ENCODE data around the gene TSSK2. TPM values are rescaled to one million over a fixed set of nuclear protein-coding genes. Genes with fewer than 3 reads are reported as not detected.

The TSSK2 gene
- total RNA-seq, 2 experiments from 2014 or later = not detected

DNA sequence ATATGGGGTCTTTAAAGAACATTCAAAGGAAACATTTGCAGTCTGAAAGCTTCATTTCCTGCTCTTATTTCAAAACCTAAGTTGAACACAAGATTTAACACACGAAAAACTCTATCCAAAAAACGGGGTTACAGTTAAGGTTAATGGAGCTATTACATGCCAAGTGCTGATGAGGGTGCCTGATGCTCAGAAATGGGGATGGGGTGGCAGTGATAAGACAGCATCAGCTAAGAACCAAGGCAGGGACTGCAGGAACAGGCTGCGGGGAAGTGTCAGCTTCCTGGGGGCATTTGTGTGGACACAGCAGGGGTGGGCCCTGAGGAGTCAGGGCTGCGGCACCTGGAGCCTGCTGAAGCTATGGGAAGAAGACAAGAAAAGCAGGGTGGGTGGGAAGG, 21.0 kb upstream of the TSSK2 start:
- Mint-ChIP-seq H3K27me3 (no peaks in the 10 kb centered on the region), H3K9me3 (ENCODE audit: low read depth) (no peaks in the 10 kb centered on the region), H3K36me3 (peaks cover 3% of the 10 kb centered on the region), H3K4me3 (peak overlapping the region; percentile 68), H3K27ac (peak overlapping the region; percentile 82), H3K4me1 (peaks cover 56% of the 10 kb centered on the region)
- no peak for DNase-seq
- CTCF ChIA-PET = interaction anchor here (0.9 to 1.4 kb wide), 3 partner anchors 35 to 469 kb away, joined by 3 to 4 read pairs (median 3); no protein-coding TSS in a partner anchor
- no peak for ATAC-seq

DNA sequence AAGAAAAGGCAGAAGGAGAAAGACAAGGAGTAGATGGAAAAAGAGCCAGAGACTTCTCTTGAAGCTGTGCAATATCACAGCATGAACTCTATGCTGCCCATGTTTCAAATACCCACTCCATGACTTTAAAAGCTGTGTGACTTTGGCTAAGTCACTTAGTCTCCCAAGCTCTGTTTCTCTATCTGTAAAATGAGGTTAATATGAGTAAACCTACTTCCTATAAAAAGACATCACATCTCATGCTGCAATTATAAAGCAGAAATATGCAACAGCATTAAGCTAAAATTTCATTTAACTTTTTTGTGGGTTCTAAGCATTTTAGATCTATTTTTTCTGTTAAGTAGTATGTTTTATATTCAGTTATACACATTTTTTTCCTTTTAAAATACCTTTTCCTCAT, 20.5 kb upstream of the TSSK2 start:
- Mint-ChIP-seq H3K27ac (peak overlapping the region; percentile 62), H3K36me3 (peaks cover 3% of the 10 kb centered on the region), H3K27me3 (no peaks in the 10 kb centered on the region), H3K4me3 (no peak overlapping the region), H3K9me3 (ENCODE audit: low read depth) (no peaks in the 10 kb centered on the region), H3K4me1 (peaks cover 56% of the 10 kb centered on the region)
- ATAC-seq (no peak), DNase-seq (no peak)
- CTCF ChIA-PET = interaction anchor here (0.8 to 1.4 kb wide), 4 partner anchors 34 to 468 kb away, joined by 3 to 4 read pairs (median 3); partner anchors contain the start of gene ESS2

- Mint-ChIP-seq H3K27me3 (no peaks in the 10 kb centered on the region), H3K36me3 (peaks cover 3% of the 10 kb centered on the region), H3K9me3 (ENCODE audit: low read depth) (no peaks in the 10 kb centered on the region), H3K27ac (peak overlapping the region; percentile 62), H3K4me3 (no peak overlapping the region), H3K4me1 (peaks cover 57% of the 10 kb centered on the region)
- no peak for DNase-seq
- no peak for ATAC-seq
- CTCF ChIA-PET = interaction anchor here (0.8 kb wide), 1 partner anchor 34 kb away, joined by 3 read pairs; the partner anchor contains the start of gene ESS2
Measured at GRCh38 chr22:19111140-19111539, 20.0 kb upstream of the TSSK2 start.

DNA sequence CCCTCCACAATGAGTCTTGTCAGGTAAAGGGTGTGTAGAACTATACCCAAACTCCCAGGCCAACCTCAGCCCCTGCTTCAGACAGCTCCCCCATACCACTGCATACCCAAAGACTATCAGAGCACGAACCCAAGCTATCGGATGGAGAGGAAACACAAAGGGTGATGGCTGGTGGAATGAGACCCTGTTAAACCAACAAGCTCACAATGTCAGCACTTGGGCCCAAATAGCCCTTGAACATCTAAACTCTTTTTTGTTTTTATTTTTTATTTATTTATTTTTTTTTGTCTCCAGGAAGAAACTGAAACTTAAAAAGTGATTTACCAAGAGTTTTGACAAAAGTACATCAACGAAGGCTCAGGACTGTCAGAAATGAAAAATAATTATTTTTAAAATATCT, 19.5 kb upstream of the TSSK2 start:
- no peak overlapping the region for H3K27ac Mint-ChIP-seq
- DNase-seq (no peak), ATAC-seq (no peak)
- peaks cover 56% of the 10 kb centered on the region for H3K4me1 Mint-ChIP-seq
- H3K4me3 Mint-ChIP-seq = no peak overlapping the region
- no peaks in the 10 kb centered on the region for H3K9me3 Mint-ChIP-seq (ENCODE audit: low read depth)
- CTCF ChIA-PET = interaction anchor here (0.8 kb wide), 1 partner anchor 33 kb away, joined by 3 read pairs; the partner anchor contains the start of gene ESS2
- H3K36me3 Mint-ChIP-seq = peaks cover 3% of the 10 kb centered on the region
- no peaks in the 10 kb centered on the region for H3K27me3 Mint-ChIP-seq

GRCh38 chr22:19113429-19113828, 17.7 kb upstream of the TSSK2 start:
- no peak overlapping the region for H3K27ac Mint-ChIP-seq
- ATAC-seq = no peak
- H3K9me3 Mint-ChIP-seq (ENCODE audit: low read depth) = no peaks in the 10 kb centered on the region
- peaks cover 57% of the 10 kb centered on the region for H3K4me1 Mint-ChIP-seq
- H3K36me3 Mint-ChIP-seq = peaks cover 2% of the 10 kb centered on the region
- no peak overlapping the region for H3K4me3 Mint-ChIP-seq
- no peak for DNase-seq
- no peaks in the 10 kb centered on the region for H3K27me3 Mint-ChIP-seq
- CTCF ChIA-PET = interaction anchor here (0.7 kb wide), 1 partner anchor 31 kb away, joined by 3 read pairs; the partner anchor contains the start of gene ESS2

GRCh38 chr22:19114984-19115552, 16.0 kb upstream of the TSSK2 start:
- DNase-seq (no peak), ATAC-seq (no peak)
- Mint-ChIP-seq H3K4me1 (peaks cover 54% of the 10 kb centered on the region), H3K27ac (no peak overlapping the region), H3K27me3 (no peaks in the 10 kb centered on the region), H3K4me3 (no peak overlapping the region), H3K36me3 (peaks cover 2% of the 10 kb centered on the region), H3K9me3 (ENCODE audit: low read depth) (no peaks in the 10 kb centered on the region)
- CTCF ChIA-PET = interaction anchor here (0.7 to 2.3 kb wide), 2 partner anchors 17 to 29 kb away, joined by 3 to 11 read pairs; partner anchors contain the start of gene ESS2

DNA sequence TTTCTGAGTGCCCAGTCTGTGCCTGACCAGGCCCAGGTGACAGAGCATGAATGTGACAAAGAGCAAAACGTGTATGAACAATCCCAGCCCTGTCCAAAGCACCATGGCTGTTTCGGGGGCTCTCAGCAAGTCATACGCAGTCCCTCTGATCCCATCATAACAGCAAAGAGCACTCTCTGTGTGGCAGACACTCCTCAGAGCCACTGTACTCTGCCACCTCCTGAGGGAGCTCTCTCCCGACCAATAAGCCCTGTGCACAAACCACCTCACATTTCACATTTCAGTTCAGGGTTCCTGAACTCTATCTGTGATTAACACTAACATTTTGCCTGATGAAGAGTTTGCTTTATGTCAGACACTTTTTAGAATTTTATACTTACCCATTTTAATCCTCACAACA, 15.5 kb upstream of the TSSK2 start:
- no peaks in the 10 kb centered on the region for H3K9me3 Mint-ChIP-seq (ENCODE audit: low read depth)
- peaks cover 56% of the 10 kb centered on the region for H3K4me1 Mint-ChIP-seq
- H3K36me3 Mint-ChIP-seq = peaks cover 2% of the 10 kb centered on the region
- H3K27me3 Mint-ChIP-seq = no peaks in the 10 kb centered on the region
- CTCF ChIA-PET = interaction anchor here (0.7 to 2.3 kb wide), 2 partner anchors 18 to 29 kb away, joined by 3 to 11 read pairs; partner anchors contain the start of gene ESS2
- ATAC-seq = peak; percentile 65
- DNase-seq = no peak
- H3K4me3 Mint-ChIP-seq = no peak overlapping the region
- no peak overlapping the region for H3K27ac Mint-ChIP-seq

DNA sequence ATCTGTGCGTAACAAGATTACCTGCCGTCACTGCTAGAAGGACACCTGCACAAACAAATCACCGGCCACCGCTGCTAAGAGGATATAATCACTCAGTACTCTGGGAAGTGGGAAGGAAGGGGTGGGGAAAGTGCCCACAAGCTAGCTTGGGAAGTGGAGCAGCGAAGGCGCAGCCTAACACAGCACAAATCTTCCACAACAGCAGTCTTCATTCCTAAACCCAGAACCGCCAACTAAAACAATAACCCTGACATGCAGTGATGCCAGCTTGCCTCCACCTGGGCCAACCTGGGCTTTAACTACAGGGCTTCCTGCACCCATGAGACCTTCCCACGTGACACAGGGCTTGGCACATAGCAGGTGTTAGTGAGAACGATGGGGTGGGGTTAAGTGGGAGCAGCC, 14.0 kb upstream of the TSSK2 start:
- no peaks in the 10 kb centered on the region for H3K27me3 Mint-ChIP-seq
- no peak overlapping the region for H3K4me3 Mint-ChIP-seq
- no peaks in the 10 kb centered on the region for H3K9me3 Mint-ChIP-seq (ENCODE audit: low read depth)
- DNase-seq = no peak
- H3K36me3 Mint-ChIP-seq = peaks cover 2% of the 10 kb centered on the region
- H3K4me1 Mint-ChIP-seq = peaks cover 56% of the 10 kb centered on the region
- no peak for ATAC-seq
- no peak overlapping the region for H3K27ac Mint-ChIP-seq
- CTCF ChIA-PET = interaction anchor here (0.8 to 1.1 kb wide), 2 partner anchors 26 to 27 kb away, joined by 3 to 5 read pairs; partner anchors contain the start of gene ESS2

DNA sequence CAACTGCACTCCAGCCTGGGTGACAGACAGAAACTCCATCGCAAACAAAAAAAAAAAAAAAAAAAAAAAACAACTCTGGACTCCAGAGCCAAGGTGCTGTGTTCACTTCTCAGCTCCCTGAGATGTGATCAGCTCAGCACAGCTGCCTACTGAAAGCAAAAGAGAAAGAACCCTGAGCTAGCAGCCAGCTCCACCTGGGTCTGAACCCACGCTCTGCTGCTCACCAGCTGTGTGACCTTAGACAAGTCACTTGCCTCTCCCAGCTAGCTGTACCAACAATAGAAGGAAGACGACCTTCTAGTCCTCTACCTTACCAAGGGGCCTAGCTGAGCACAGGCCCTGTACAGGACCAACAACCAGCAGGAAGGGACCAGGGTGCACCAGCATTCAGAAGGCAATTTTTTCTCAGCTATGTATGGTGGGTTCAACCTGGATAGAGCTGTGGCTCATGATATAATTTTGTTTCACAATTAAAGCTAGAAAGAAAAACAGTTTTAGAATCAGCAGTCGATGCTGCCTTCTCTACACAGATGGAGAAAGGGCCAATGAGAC, 12.7 kb upstream of the TSSK2 start:
- no peak overlapping the region for H3K4me3 Mint-ChIP-seq
- no peaks in the 10 kb centered on the region for H3K9me3 Mint-ChIP-seq (ENCODE audit: low read depth)
- CTCF ChIA-PET = interaction anchor here (1.1 kb wide), 1 partner anchor 25 kb away, joined by 3 read pairs; no protein-coding TSS in a partner anchor
- H3K4me1 Mint-ChIP-seq = peaks cover 54% of the 10 kb centered on the region
- DNase-seq = no peak
- no peak overlapping the region for H3K27ac Mint-ChIP-seq
- H3K36me3 Mint-ChIP-seq = no peaks in the 10 kb centered on the region
- H3K27me3 Mint-ChIP-seq = no peaks in the 10 kb centered on the region
- ATAC-seq = no peak

- ATAC-seq = no peak
- no peak for DNase-seq
- CTCF ChIA-PET = interaction anchor here (1.3 kb wide), 1 partner anchor 24 kb away, joined by 4 read pairs; the partner anchor contains the start of gene ESS2
- Mint-ChIP-seq H3K27me3 (peaks cover 3% of the 10 kb centered on the region), H3K36me3 (no peaks in the 10 kb centered on the region), H3K9me3 (ENCODE audit: low read depth) (no peaks in the 10 kb centered on the region), H3K4me3 (peak overlapping the region; percentile 59), H3K27ac (no peak overlapping the region), H3K4me1 (peaks cover 49% of the 10 kb centered on the region)
Measured at GRCh38 chr22:19119949-19120348, 11.2 kb upstream of the TSSK2 start.

GRCh38 chr22:19120829-19121630, 10.1 kb upstream of the TSSK2 start:
- H3K27ac Mint-ChIP-seq = peak overlapping the region; percentile 78
- peaks cover 3% of the 10 kb centered on the region for H3K27me3 Mint-ChIP-seq
- H3K9me3 Mint-ChIP-seq (ENCODE audit: low read depth) = no peaks in the 10 kb centered on the region
- H3K36me3 Mint-ChIP-seq = no peaks in the 10 kb centered on the region
- CTCF ChIA-PET = interaction anchor here (1.0 to 1.3 kb wide), 2 partner anchors 23 to 31 kb away, joined by 3 to 4 read pairs; partner anchors contain the start of gene ESS2
- peaks cover 46% of the 10 kb centered on the region for H3K4me1 Mint-ChIP-seq
- H3K4me3 Mint-ChIP-seq = peak overlapping the region; percentile 87
- ATAC-seq (no peak), DNase-seq (no peak)

GRCh38 chr22:19121631-19122142, 9.4 kb upstream of the TSSK2 start:
- H3K27ac Mint-ChIP-seq = peak overlapping the region; percentile 78
- peak; percentile 28 for ATAC-seq
- peaks cover 41% of the 10 kb centered on the region for H3K4me1 Mint-ChIP-seq
- no peaks in the 10 kb centered on the region for H3K9me3 Mint-ChIP-seq (ENCODE audit: low read depth)
- CTCF ChIA-PET = interaction anchor here (1.0 to 1.1 kb wide), 3 partner anchors 23 to 342 kb away, joined by 3 read pairs; partner anchors contain the start of gene ESS2
- peaks cover 3% of the 10 kb centered on the region for H3K27me3 Mint-ChIP-seq
- peak; percentile 53 for DNase-seq
- peak overlapping the region; percentile 87 for H3K4me3 Mint-ChIP-seq
- no peaks in the 10 kb centered on the region for H3K36me3 Mint-ChIP-seq
